Measurements from ENCODE around the gene KRTAP5-3.
"Not testable (repeated sequence)": the region's sequence is repeated elsewhere in the genome, so short reads cannot be mapped to it uniquely, and the experiment has no call there.

The KRTAP5-3 gene

DNA sequence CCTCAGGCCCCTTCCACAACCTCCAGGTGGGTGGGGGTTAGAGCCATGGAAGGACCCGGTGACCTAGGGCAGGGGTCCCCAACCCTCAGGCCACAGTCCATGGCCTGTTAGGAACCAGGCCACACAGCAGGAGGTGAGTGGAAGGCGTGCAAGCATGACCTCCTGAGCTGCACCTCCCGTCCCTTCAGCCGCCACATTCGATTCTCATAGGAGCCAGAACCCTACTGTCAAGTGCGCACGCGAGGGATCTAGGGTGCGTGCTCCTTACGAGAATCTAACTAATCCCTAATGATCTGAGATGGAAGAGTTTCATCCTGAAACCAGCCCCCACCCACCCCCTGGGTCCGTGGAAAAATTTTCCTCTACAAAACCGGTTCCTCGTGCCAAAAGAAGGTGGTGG lies 17.3 kb upstream of the KRTAP5-3 start:
- TF ChIP-seq, protein P1, sequence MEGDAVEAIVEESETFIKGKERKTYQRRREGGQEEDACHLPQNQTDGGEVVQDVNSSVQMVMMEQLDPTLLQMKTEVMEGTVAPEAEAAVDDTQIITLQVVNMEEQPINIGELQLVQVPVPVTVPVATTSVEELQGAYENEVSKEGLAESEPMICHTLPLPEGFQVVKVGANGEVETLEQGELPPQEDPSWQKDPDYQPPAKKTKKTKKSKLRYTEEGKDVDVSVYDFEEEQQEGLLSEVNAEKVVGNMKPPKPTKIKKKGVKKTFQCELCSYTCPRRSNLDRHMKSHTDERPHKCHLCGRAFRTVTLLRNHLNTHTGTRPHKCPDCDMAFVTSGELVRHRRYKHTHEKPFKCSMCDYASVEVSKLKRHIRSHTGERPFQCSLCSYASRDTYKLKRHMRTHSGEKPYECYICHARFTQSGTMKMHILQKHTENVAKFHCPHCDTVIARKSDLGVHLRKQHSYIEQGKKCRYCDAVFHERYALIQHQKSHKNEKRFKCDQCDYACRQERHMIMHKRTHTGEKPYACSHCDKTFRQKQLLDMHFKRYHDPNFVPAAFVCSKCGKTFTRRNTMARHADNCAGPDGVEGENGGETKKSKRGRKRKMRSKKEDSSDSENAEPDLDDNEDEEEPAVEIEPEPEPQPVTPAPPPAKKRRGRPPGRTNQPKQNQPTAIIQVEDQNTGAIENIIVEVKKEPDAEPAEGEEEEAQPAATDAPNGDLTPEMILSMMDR (IDR thresholded peaks at IDR 0.05; ENCODE audit: extremely low read depth, missing control alignments), result no peak
- no peak for DNase-seq (ENCODE audit: low spot score)

DNA sequence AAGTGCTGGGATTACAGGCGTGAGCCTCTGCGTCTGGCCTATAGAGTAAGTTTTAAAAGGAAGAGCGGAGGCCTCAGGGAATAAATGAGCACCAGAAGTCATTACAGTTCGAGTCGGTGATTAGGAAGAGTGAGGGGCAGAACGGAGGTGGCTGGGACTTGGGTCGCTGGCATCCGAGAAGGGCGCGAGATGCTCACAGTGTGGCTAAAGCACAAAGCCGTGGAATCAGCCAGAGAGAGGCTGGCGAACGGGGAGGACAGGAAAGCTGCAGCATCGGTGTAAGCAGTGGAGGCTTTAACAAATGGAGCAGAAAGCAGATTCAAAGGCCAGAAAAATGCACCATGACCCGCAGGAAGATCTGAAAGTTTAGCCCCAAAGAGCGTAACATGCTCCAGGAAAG lies 16.4 kb upstream of the KRTAP5-3 start:
- TF ChIP-seq, protein P1 (IDR thresholded peaks at IDR 0.05; ENCODE audit: extremely low read depth, missing control alignments), result no peak
- DNase-seq (ENCODE audit: low spot score), result no peak

DNA sequence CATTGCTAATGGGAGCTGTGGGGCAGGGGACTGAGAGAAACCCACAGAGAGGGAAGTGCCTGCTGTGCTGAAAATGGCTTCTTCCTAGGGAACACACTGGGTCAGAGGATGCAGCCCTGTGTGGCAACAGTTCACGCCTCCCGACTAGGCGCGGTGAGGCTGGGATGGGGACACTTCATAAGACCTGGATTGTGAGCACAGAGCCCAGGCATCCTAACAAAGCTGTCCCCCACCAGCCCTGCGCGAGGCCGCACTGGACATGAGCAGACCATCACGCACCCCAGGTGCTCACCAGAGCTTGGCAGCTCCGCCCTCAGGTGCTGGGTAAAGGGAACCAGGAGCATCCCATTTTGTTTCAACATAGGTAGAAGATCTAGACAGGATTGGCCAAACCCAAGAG lies 15.5 kb upstream of the KRTAP5-3 start:
- TF ChIP-seq, protein P1 (IDR thresholded peaks at IDR 0.05; ENCODE audit: extremely low read depth, missing control alignments), result no peak
- no peak for DNase-seq (ENCODE audit: low spot score)

DNA sequence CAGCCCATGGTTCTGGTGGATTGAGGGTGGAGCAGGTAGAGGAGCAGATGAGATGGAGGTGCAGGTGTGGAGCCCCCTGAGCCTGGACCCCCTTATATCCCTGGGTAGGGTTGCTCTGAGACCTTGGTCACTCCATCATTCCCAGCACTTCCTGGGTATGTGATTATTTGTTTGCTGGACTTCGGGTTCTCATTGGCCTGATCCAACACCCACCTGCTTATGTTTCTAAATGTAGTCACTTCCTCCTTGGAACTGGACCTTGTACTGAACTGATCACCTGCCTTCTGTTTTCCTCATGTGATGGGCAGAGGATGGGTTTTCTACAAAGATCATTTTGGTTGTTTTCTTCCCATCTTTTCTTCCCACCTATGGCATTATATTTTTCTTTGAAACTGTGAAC lies 13.8 kb upstream of the KRTAP5-3 start, which contains the start of gene KRTAP5-4:
Gene KRTAP5-4, minus strand, starts transcription at position 53 of the 400 bp plus-strand sequence. Its CDS starts 45 bp downstream, at position 8.
- no peak for DNase-seq (ENCODE audit: low spot score)
- TF ChIP-seq, protein P1 (IDR thresholded peaks at IDR 0.05; ENCODE audit: extremely low read depth, missing control alignments), result no peak

DNA sequence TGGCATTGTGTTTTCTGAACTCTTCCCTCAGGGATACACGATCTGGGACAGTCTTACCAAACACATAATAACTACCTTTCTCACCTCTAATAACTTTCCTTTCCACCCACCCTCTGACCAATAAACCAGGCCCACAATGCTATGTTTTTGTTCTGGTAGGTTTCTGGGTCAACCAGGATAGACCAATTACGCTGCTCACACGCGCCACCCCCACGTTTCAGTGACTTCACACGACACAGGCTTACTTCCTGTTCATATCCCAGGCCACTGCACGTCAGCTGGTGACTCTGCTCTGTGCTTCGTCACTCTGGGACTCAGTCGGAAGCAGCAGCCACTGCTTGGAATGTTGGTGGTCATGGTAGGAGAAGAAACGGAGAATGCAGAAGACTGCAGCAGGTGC lies 11.2 kb upstream of the KRTAP5-3 start:
- TF ChIP-seq, protein P1 (IDR thresholded peaks at IDR 0.05; ENCODE audit: extremely low read depth, missing control alignments), result no peak
- no peak for DNase-seq (ENCODE audit: low spot score)

DNA sequence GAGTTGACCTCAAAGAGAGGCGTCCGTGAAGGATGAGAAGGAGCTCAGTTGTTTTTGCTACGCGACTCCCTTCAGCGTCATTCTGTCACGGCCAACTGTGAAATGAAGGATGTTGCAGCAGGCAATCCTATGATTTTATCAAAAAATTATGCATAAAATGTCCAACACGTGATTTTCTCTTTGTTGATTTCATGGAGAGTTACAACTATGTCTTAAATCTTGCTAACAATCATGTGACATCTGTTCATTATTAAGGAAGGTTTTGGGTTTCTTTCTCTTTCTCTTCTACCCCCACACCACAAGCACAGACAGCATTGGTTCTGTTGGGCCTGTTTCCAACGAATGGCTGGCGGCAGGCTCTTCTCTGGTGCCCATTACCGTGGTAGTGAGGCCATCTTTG lies 10.0 kb upstream of the KRTAP5-3 start:
- TF ChIP-seq, protein P1 (IDR thresholded peaks at IDR 0.05; ENCODE audit: extremely low read depth, missing control alignments), result no peak
- DNase-seq (ENCODE audit: low spot score), result no peak

DNA sequence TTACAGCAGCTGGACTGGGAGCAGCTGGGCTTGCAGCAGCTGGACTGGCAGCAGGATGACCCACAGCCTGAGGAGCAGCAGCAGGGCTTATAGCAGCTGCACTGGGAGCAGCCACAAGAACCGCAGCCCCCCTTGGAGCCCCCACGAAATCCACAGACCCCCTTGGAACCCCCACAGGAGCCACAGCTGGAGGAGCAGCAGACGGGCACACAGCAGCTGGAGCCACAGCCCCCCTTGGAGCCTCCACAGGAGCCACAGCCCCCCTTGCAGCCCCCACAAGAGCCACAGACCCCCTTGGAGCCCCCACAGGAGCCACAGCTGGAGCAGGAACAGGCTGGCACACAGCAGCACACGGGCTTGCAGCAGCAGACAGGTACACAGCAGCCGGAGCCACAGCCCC lies 362 bp downstream of the KRTAP5-3 start:
- DNase-seq (ENCODE audit: low spot score), result not testable (repeated sequence)

DNA sequence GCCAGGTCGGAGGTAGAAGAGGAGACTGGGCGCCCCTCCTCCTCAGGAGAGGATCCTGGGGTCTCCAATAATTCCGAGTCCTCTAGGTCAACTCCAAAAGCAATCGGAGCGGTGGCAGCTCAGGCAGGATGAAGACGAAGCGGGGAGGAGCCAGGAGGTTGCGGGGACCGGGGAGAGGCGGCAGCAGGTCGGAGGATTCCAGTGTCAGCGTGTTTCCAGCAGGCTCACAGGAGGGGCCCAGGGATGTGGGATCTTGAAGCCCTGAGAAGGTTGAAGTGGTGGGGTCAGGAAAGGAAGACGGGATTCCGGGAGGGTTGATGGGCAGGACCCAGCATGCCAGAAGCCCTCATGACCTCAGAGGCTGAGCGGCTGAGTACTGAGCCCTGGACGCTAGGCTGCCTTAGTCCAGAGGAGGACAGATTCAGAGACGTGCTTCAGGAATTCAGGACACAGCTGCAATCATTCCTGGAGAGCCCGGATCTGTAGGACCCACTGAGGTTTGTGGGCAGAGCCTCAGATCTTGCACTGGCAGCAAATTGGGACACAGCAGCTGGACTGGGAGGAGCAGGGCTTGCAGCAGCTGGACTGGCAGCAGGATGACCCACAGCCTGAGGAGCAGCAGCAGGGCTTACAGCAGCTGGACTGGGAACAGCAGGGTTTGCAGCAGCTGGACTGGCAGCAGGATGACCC lies 962 bp downstream of the KRTAP5-3 start:
- not testable (repeated sequence) for DNase-seq (ENCODE audit: low spot score)

DNA sequence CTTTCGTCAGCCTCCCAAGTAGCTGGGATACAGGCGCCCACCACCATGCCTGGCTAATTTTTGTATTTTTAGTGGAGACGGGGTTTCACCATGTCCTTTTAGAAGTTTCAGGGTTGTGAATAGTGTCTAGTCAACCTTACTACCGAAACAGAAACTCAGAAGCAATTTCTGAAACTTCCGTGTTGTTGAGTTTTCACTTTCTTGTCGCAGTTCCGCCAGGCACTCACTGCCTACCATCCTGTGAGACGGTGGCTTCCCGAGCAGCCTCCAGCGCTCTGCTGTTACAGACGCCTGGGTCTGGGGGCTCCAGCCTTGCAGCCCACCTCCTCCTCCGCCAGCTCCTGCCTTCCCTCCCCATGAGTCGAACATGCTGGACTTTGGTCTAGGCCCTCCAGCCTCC lies 2.3 kb downstream of the KRTAP5-3 start:
- DNase-seq (ENCODE audit: low spot score), result peak; percentile 84

All from GM20000 (cell line).